ENCODE measurements around the gene TOR2A. TPM values are rescaled to one million over a fixed set of nuclear protein-coding genes. Genes with fewer than 3 reads are reported as not detected.

TOR2A gene
- total and polyA plus RNA-seq, 9 of the 15 experiments (the other 6 are each of a cell fraction or from before 2014, with no cell fraction given): 0.80 to 25.9 (median 11.1) TPM

GRCh38 chr9:127723444-127723843, 11.7 kb downstream of the TOR2A start:
- ChIA-PET POLR2A (interaction anchor here (0.5 to 1.0 kb wide), 2 partner anchors 11 to 171 kb away, joined by 3 read pairs; no protein-coding TSS in a partner anchor), CTCF (ENCODE audit: low intra/inter-chr PET ratio) (no interaction called here)
- Histone ChIP-seq H3K4me3 (no peak overlapping the region), H3K9ac (ENCODE audit: insufficient read depth in 1 of 2, low read depth in 2 of 2, low read length in 2 of 2) (no peak overlapping the region), H3K4me2 (ENCODE audit: insufficient read depth, low read length) (no peak overlapping the region), H3K27me3 (ENCODE audit: control insufficient read depth in 2 of 2, insufficient read depth in 2 of 2, low read length in 2 of 2) (no peaks in the 10 kb centered on the region; a peak in 1 of 5 replicates), H4K20me1 (replicated peaks; ENCODE audit: control insufficient read depth, insufficient read depth, low read length) (no peaks in the 10 kb centered on the region), H2AFZ (ENCODE audit: low read depth, low read length) (no peak overlapping the region), H3K4me1 (replicated peaks in 1 of 2; ENCODE audit: control insufficient read depth in 2 of 2, insufficient read depth in 2 of 2, low read length in 2 of 2) (peaks cover 0 to 26% of the 10 kb centered on the region in 2 experiments; a peak in 3 of 5 replicates), H3K36me3 (ENCODE audit: control insufficient read depth, insufficient read depth, low read length) (no peaks in the 10 kb centered on the region), H3K9me1 (ENCODE audit: control insufficient read depth, insufficient read depth, low read length) (no peaks in the 10 kb centered on the region), H3K79me2 (ENCODE audit: control insufficient read depth, insufficient read depth, low read length) (no peaks in the 10 kb centered on the region), H3K9me3 (replicated peaks; ENCODE audit: control insufficient read depth, insufficient read depth, low read depth, low read length) (no peaks in the 10 kb centered on the region), H3K27ac (ENCODE audit: extremely low read depth, low read depth, low read length) (no peak overlapping the region)
- intact Hi-C loops (cut with micrococcal nuclease) (no loop called here), in situ Hi-C loops (cut with MboI) (no loop called here)
- no peak for FAIRE-seq
- TF ChIP-seq SPI1 (IDR thresholded peaks at IDR 0.05; ENCODE audit: borderline replicate concordance, low read depth, low read length): no peak
- TF ChIP-seq CBX1 (IDR thresholded peaks at IDR 0.05; ENCODE audit: low read depth): no peak
- TF ChIP-seq PKNOX1 (IDR thresholded peaks at IDR 0.05): no peak
- no peak for TF ChIP-seq NCOA4 (IDR thresholded peaks at IDR 0.05; ENCODE audit: partially characterized antibody)
- no peak for TF ChIP-seq EZH2 (IDR thresholded peaks at IDR 0.05; ENCODE audit: borderline replicate concordance, low read depth, low read length)
- TF ChIP-seq RERE (CRISPR knock-in tag; IDR thresholded peaks at IDR 0.05; ENCODE audit: borderline replicate concordance): no peak
- no peak for TF ChIP-seq TEAD1 (CRISPR knock-in tag; IDR thresholded peaks at IDR 0.05)
- TF ChIP-seq NFE2 (IDR thresholded peaks at IDR 0.05; ENCODE audit: low read depth): no peak
- TF ChIP-seq ZFP36 (IDR thresholded peaks at IDR 0.05; ENCODE audit: low read depth, low read length, partially characterized antibody): no peak
- TF ChIP-seq SNAPC5 (CRISPR knock-in tag; IDR thresholded peaks at IDR 0.05): no peak
- no peak for TF ChIP-seq THRAP3 (IDR thresholded peaks at IDR 0.05; ENCODE audit: borderline replicate concordance)
- WGBS (ENCODE audit: insufficient coverage, low coverage, missing lambda C conversion rate): 39% methylated on average over 5 of the region's 5 CpGs
- DNase-seq (ENCODE audit: extremely low read depth in 1 of 4, low spot score in 3 of 4): no peak
- no TSS peak for BruUV-seq (replicated peaks)
- no peak for ATAC-seq
